ACC112 (cell line): ENCODE measurements around the gene GIMAP5.

Source experiments
- H2AFZ ChIP-seq: fragments of 200-600 bp; sonication (generic); one replicate; pipeline ENCODE4 v1.6.0; 2017; ENCODE audit warnings: antibody characterized with exemption, low read length; ENCODE audit not compliant: unreplicated experiment
- H3K27ac ChIP-seq: fragments of 200-600 bp; sonication (generic); 2 replicates; pipeline ENCODE4 v1.5.1; 2014; ENCODE audit warnings: low read depth, mild to moderate bottlenecking, antibody characterized with exemption, low read length, moderate library complexity
- H3K27me3 ChIP-seq: fragments of 200-600 bp; sonication (generic); 2 replicates; pipeline ENCODE4 v1.6.1; 2014; ENCODE audit warnings: mild to moderate bottlenecking, antibody characterized with exemption, low read length, moderate library complexity, mixed read lengths; ENCODE audit not compliant: insufficient read depth
- H3K36me3 ChIP-seq: fragments of 200-600 bp; sonication (generic); 2 replicates; pipeline ENCODE4 v1.6.1; 2016; ENCODE audit warnings: mild to moderate bottlenecking, antibody characterized with exemption, low read length, moderate library complexity, mixed read lengths; ENCODE audit not compliant: insufficient read depth
- H3K4me1 ChIP-seq: fragments of 200-600 bp; sonication (generic); one replicate; pipeline ENCODE4 v1.6.1; 2016; ENCODE audit warnings: low read length, mixed read lengths; ENCODE audit not compliant: insufficient read depth, unreplicated experiment, control insufficient read depth
- H3K4me3 ChIP-seq: fragments of 200-600 bp; sonication (generic); 2 replicates; pipeline ENCODE4 v1.5.1; 2014; ENCODE audit warnings: mild to moderate bottlenecking, low read depth, low read length
- H3K79me2 ChIP-seq: fragments of 200-600 bp; sonication (generic); one replicate; pipeline ENCODE4 v1.6.0; 2016; ENCODE audit warnings: low read length; ENCODE audit not compliant: control insufficient read depth, unreplicated experiment, insufficient read depth

GIMAP5 gene

DNA sequence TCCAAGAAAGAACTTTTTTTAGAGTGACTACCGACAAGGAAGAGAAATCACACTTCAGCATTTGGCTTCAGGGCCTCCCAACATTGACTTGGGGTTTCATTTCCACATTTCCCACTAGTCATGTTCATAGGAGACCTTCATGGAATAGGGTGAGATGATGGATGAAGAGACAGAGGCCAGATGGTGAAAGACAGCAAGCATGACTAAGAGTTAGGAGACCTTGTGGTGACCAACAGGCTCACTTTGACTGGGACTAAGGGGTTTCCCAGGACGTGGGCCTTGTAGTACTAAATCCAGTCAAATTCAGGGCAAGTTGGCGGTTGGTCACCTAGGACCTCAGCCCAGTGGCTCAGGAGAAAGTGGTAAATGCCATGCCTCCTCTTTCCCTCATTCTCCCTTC is 3.0 kb upstream of the GIMAP5 start:
- Histone ChIP-seq H3K4me1 (no peaks in the 10 kb centered on the region), H3K27me3 (no peaks in the 10 kb centered on the region), H3K4me3 (no peak overlapping the region), H3K79me2 (no peaks in the 10 kb centered on the region), H2AFZ (no peak overlapping the region), H3K36me3 (no peaks in the 10 kb centered on the region), H3K27ac (no peak overlapping the region)

DNA sequence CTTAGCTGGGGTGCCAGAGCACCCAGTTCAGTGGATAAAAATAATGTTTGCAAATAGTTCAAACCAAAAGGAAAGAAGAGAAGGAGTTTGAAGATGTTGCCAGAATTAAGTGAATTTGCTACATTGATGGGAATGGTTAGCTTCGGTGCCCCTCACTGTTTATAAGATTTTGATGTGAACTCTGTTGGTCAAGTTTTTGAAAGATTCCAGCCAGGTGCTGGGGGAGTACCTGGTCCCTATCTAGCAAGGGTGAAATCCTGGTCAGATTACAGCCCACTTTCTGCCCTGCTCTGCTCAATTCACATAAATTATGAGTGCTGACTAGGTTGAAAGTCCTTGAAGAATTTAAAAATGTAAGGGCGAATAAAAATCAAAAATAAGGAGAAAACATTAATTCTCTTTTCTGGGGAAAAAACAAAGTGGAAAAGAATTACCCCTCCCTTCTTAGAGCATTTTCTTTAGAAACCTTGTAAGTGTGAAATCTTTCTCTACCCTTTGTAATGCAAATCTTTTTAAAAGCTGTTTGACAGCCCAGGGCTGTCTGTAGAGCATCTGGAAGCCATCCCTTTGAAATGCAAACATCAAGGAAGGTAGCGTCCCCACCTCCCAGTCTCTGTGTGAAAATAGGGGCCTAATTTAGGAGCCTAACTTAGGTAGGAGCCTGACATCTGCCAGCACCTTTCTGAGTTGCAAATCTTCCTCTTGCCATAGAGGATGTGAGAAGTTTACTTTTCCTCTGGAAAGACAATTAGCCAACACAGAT is 1.4 kb upstream of the GIMAP5 start:
- Histone ChIP-seq H3K36me3 (no peaks in the 10 kb centered on the region), H2AFZ (no peak overlapping the region), H3K79me2 (no peaks in the 10 kb centered on the region), H3K27ac (no peak overlapping the region), H3K4me3 (no peak overlapping the region), H3K4me1 (no peaks in the 10 kb centered on the region), H3K27me3 (no peaks in the 10 kb centered on the region)

GRCh38 chr7:150736864-150737263 is 354 bp upstream of the GIMAP5 start:
- Histone ChIP-seq H3K4me1 (no peaks in the 10 kb centered on the region), H3K27ac (no peak overlapping the region), H3K79me2 (no peaks in the 10 kb centered on the region), H2AFZ (no peak overlapping the region), H3K27me3 (no peaks in the 10 kb centered on the region), H3K36me3 (no peaks in the 10 kb centered on the region), H3K4me3 (no peak overlapping the region)

DNA sequence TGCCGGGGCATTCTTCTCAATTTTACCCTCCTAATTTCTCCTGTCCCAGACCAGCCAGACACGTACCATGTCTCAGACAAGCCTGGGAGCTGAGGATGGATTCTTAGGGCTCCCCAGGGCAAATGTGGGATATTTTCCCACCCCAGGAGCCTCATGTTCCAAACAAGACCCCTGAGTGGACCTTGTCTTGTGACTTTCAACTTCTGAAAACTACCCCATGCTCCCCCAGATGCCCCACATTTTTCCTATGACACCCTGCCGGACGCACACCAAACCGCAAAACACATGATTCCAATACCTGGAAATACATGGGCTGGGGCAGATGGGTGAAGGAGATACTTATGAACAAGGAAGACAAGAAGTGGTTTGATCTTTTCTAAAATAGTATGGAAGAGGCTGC is 874 bp downstream of the GIMAP5 start:
- H3K36me3 ChIP-seq = no peaks in the 10 kb centered on the region
- no peak overlapping the region for H3K4me3 ChIP-seq
- H3K27ac ChIP-seq = no peak overlapping the region
- H3K4me1 ChIP-seq = no peaks in the 10 kb centered on the region
- H2AFZ ChIP-seq = no peak overlapping the region
- no peaks in the 10 kb centered on the region for H3K27me3 ChIP-seq
- no peaks in the 10 kb centered on the region for H3K79me2 ChIP-seq

GRCh38 chr7:150738591-150739001 is 1.4 kb downstream of the GIMAP5 start:
- Histone ChIP-seq H3K4me3 (no peak overlapping the region), H2AFZ (no peak overlapping the region), H3K4me1 (no peaks in the 10 kb centered on the region), H3K27me3 (no peaks in the 10 kb centered on the region), H3K36me3 (no peaks in the 10 kb centered on the region), H3K27ac (no peak overlapping the region), H3K79me2 (no peaks in the 10 kb centered on the region)

- H3K79me2 ChIP-seq = no peaks in the 10 kb centered on the region
- H3K27me3 ChIP-seq = no peaks in the 10 kb centered on the region
- no peak overlapping the region for H3K27ac ChIP-seq
- no peaks in the 10 kb centered on the region for H3K36me3 ChIP-seq
- H3K4me1 ChIP-seq = no peaks in the 10 kb centered on the region
- no peak overlapping the region for H3K4me3 ChIP-seq
- H2AFZ ChIP-seq = no peak overlapping the region
These were observed 1.8 kb downstream of the GIMAP5 start for GRCh38 chr7:150739033-150739432.

DNA sequence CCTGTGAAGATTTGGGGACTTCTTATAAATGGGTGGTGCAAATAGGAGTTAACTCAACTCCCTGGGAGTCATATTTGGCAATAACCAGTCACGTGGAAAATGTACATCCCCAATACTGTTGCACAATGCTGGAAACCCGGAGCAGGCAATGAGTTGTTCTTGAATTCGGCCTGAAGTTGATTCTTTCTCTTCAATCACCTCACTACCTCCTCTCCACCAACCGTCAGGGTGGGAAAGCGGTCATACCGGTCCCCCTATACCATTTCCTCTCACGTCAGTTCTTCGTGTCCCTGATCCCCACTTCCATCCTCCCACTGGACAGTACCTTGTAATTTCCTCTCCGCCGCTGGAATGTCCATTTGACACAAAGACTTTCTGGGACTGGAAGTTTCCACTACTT is 2.8 kb downstream of the GIMAP5 start:
- Histone ChIP-seq H3K36me3 (no peaks in the 10 kb centered on the region), H3K4me3 (no peak overlapping the region), H3K27me3 (no peaks in the 10 kb centered on the region), H3K79me2 (no peaks in the 10 kb centered on the region), H3K27ac (no peak overlapping the region), H2AFZ (no peak overlapping the region), H3K4me1 (no peaks in the 10 kb centered on the region)

DNA sequence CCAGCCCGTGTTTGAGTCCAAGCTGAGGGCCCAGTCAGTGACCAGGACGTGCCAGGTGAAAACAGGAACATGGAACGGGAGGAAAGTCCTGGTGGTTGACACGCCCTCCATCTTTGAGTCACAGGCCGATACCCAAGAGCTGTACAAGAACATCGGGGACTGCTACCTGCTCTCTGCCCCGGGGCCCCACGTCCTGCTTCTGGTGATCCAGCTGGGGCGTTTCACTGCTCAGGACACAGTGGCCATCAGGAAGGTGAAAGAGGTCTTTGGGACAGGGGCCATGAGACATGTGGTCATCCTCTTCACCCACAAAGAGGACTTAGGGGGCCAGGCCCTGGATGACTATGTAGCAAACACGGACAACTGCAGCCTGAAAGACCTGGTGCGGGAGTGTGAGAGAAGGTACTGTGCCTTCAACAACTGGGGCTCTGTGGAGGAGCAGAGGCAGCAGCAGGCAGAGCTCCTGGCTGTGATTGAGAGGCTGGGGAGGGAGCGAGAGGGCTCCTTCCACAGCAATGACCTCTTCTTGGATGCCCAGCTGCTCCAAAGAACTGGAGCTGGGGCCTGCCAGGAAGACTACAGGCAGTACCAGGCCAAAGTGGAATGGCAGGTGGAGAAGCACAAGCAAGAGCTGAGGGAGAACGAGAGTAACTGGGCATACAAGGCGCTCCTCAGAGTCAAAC is 5.2 kb downstream of the GIMAP5 start:
- Histone ChIP-seq H3K36me3 (no peaks in the 10 kb centered on the region), H3K27ac (no peak overlapping the region), H3K79me2 (no peaks in the 10 kb centered on the region), H3K27me3 (no peaks in the 10 kb centered on the region), H3K4me1 (no peaks in the 10 kb centered on the region), H2AFZ (no peak overlapping the region), H3K4me3 (no peak overlapping the region)

DNA sequence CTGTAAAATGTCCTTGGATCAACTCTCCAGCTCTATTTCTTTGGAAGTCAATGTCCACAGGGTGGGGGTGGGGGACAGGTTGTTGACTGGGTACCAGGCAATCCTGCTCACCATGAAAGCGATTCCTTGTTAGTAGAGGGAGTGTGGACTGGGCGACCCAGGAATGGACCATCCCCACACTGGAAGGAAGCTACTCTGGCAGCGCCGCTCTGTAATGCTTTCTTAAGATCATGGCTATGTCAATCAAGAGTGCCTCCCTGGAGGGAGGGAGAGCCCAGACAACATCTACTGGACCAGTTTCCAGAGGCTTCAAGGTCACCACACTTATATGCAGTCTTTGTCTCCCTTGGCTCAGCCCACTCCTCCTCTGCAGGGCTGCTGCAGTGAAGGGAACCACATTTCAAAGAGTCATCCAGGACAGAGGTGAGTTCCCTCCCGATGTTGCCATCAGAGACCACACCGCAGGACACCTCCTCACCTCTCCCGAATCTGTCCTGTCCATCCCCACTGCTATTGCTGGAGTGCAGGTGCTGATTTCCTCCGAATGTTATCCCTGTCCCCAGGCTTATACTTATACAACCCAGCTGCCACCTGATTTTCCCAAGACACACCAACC is 6.9 kb downstream of the GIMAP5 start:
- Histone ChIP-seq H3K79me2 (no peaks in the 10 kb centered on the region), H3K27ac (no peak overlapping the region), H2AFZ (no peak overlapping the region), H3K4me3 (no peak overlapping the region), H3K27me3 (no peaks in the 10 kb centered on the region), H3K4me1 (no peaks in the 10 kb centered on the region), H3K36me3 (no peaks in the 10 kb centered on the region)

DNA sequence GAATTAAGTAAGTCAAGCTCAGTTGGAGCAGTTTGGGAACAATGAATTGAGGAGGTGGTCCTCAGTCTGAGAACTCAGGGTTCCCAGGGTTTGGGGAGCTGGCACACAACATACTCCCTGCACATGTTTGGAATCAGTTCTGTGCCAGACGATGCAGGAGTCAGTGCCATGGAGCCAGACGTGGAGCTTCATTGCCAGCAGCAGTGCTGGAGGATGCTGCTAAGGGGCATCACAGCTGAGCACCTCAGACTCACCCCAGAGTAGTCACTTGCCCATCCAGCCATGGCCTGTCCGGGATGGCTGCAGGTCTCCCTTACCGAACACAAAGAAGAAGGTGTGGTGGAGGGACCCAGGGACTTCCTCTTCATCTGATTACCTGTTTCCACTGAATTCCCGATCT is 7.9 kb downstream of the GIMAP5 start:
- no peaks in the 10 kb centered on the region for H3K79me2 ChIP-seq
- H3K4me3 ChIP-seq = no peak overlapping the region
- no peak overlapping the region for H2AFZ ChIP-seq
- H3K27me3 ChIP-seq = no peaks in the 10 kb centered on the region
- H3K36me3 ChIP-seq = no peaks in the 10 kb centered on the region
- no peak overlapping the region for H3K27ac ChIP-seq
- no peaks in the 10 kb centered on the region for H3K4me1 ChIP-seq

GRCh38 chr7:150745876-150746275 is 8.7 kb downstream of the GIMAP5 start:
- Histone ChIP-seq H3K79me2 (no peaks in the 10 kb centered on the region), H3K4me3 (no peak overlapping the region), H3K27ac (no peak overlapping the region), H3K27me3 (no peaks in the 10 kb centered on the region), H3K36me3 (no peaks in the 10 kb centered on the region), H3K4me1 (no peaks in the 10 kb centered on the region), H2AFZ (no peak overlapping the region)
